ENCODE measurements around the gene CYP27B1.

Gene CYP27B1

GRCh38 chr12:57808351-57808750, 41.5 kb upstream of the CYP27B1 start:
- Histone ChIP-seq H3K27me3 (ENCODE audit: control insufficient read depth in 5 of 5, insufficient read depth in 4 of 5, low read length in 5 of 5) (no peaks in the 10 kb centered on the region), H3K4me3 (ENCODE audit: low read depth in 1 of 5, low read length in 5 of 5) (no peak overlapping the region), H3K9ac (ENCODE audit: low read length in 5 of 5) (no peak overlapping the region), H3K27ac (ENCODE audit: low read depth, low read length) (no peak overlapping the region), H3K4me1 (ENCODE audit: control insufficient read depth in 5 of 5, insufficient read depth in 5 of 5, low read length in 5 of 5) (peaks cover 0 to 4% (median 3%) of the 10 kb centered on the region in 5 donors), H3K9me3 (ENCODE audit: control insufficient read depth in 5 of 5, low read length in 5 of 5) (no peaks in the 10 kb centered on the region), H3K36me3 (ENCODE audit: control insufficient read depth in 5 of 5, insufficient read depth in 5 of 5, low read length in 5 of 5) (peaks cover 16 to 83% (median 67%) of the 10 kb centered on the region in 5 donors)

GRCh38 chr12:57807285-57807684, 40.4 kb upstream of the CYP27B1 start:
- H3K9ac ChIP-seq (ENCODE audit: low read length in 5 of 5) = no peak overlapping the region
- H3K4me3 ChIP-seq (ENCODE audit: low read depth in 1 of 5, low read length in 5 of 5) = no peak overlapping the region
- no peaks in the 10 kb centered on the region for H3K27me3 ChIP-seq (ENCODE audit: control insufficient read depth in 5 of 5, insufficient read depth in 4 of 5, low read length in 5 of 5)
- H3K27ac ChIP-seq (ENCODE audit: low read depth, low read length) = no peak overlapping the region
- no peaks in the 10 kb centered on the region for H3K9me3 ChIP-seq (ENCODE audit: control insufficient read depth in 5 of 5, low read length in 5 of 5)
- H3K36me3 ChIP-seq (ENCODE audit: control insufficient read depth in 5 of 5, insufficient read depth in 5 of 5, low read length in 5 of 5) = peaks cover 19 to 84% (median 67%) of the 10 kb centered on the region in 5 donors
- H3K4me1 ChIP-seq (ENCODE audit: control insufficient read depth in 5 of 5, insufficient read depth in 5 of 5, low read length in 5 of 5) = peaks cover 0 to 7% (median 4%) of the 10 kb centered on the region in 5 donors

- Histone ChIP-seq H3K9ac (ENCODE audit: low read length in 5 of 5) (no peak overlapping the region), H3K4me3 (ENCODE audit: low read depth in 1 of 5, low read length in 5 of 5) (no peak overlapping the region), H3K27ac (ENCODE audit: low read depth, low read length) (no peak overlapping the region), H3K4me1 (ENCODE audit: control insufficient read depth in 5 of 5, insufficient read depth in 5 of 5, low read length in 5 of 5) (peaks cover 0 to 7% (median 4%) of the 10 kb centered on the region in 5 donors), H3K9me3 (ENCODE audit: control insufficient read depth in 5 of 5, low read length in 5 of 5) (no peaks in the 10 kb centered on the region), H3K27me3 (ENCODE audit: control insufficient read depth in 5 of 5, insufficient read depth in 4 of 5, low read length in 5 of 5) (no peaks in the 10 kb centered on the region), H3K36me3 (ENCODE audit: control insufficient read depth in 5 of 5, insufficient read depth in 5 of 5, low read length in 5 of 5) (peaks cover 20 to 84% (median 71%) of the 10 kb centered on the region in 5 donors)
These were observed 39.8 kb upstream of the CYP27B1 start for GRCh38 chr12:57806677-57807076.

- no peaks in the 10 kb centered on the region for H3K9me3 ChIP-seq (ENCODE audit: control insufficient read depth in 5 of 5, low read length in 5 of 5)
- H3K27ac ChIP-seq (ENCODE audit: low read depth, low read length) = no peak overlapping the region
- H3K4me1 ChIP-seq (ENCODE audit: control insufficient read depth in 5 of 5, insufficient read depth in 5 of 5, low read length in 5 of 5) = peaks cover 0 to 7% (median 4%) of the 10 kb centered on the region in 5 donors
- no peaks in the 10 kb centered on the region for H3K27me3 ChIP-seq (ENCODE audit: control insufficient read depth in 5 of 5, insufficient read depth in 4 of 5, low read length in 5 of 5)
- no peak overlapping the region for H3K9ac ChIP-seq (ENCODE audit: low read length in 5 of 5)
- H3K4me3 ChIP-seq (ENCODE audit: low read depth in 1 of 5, low read length in 5 of 5) = no peak overlapping the region
- H3K36me3 ChIP-seq (ENCODE audit: control insufficient read depth in 5 of 5, insufficient read depth in 5 of 5, low read length in 5 of 5) = peaks cover 25 to 80% (median 68%) of the 10 kb centered on the region in 5 donors
These were observed 36.5 kb upstream of the CYP27B1 start for GRCh38 chr12:57803319-57803893.

GRCh38 chr12:57802607-57803006, 35.7 kb upstream of the CYP27B1 start:
- Histone ChIP-seq H3K36me3 (ENCODE audit: control insufficient read depth in 5 of 5, insufficient read depth in 5 of 5, low read length in 5 of 5) (peaks cover 28 to 79% (median 64%) of the 10 kb centered on the region in 5 donors), H3K27ac (ENCODE audit: low read depth, low read length) (no peak overlapping the region), H3K4me3 (ENCODE audit: low read depth in 1 of 5, low read length in 5 of 5) (no peak overlapping the region), H3K27me3 (ENCODE audit: control insufficient read depth in 5 of 5, insufficient read depth in 4 of 5, low read length in 5 of 5) (no peaks in the 10 kb centered on the region), H3K9ac (ENCODE audit: low read length in 5 of 5) (no peak overlapping the region), H3K4me1 (ENCODE audit: control insufficient read depth in 5 of 5, insufficient read depth in 5 of 5, low read length in 5 of 5) (peaks cover 0 to 7% (median 4%) of the 10 kb centered on the region in 5 donors), H3K9me3 (ENCODE audit: control insufficient read depth in 5 of 5, low read length in 5 of 5) (no peaks in the 10 kb centered on the region)

GRCh38 chr12:57800965-57801364, 34.1 kb upstream of the CYP27B1 start:
- Histone ChIP-seq H3K4me3 (ENCODE audit: low read depth in 1 of 5, low read length in 5 of 5) (no peak overlapping the region), H3K4me1 (ENCODE audit: control insufficient read depth in 5 of 5, insufficient read depth in 5 of 5, low read length in 5 of 5) (peaks cover 0 to 7% (median 4%) of the 10 kb centered on the region in 5 donors), H3K9me3 (ENCODE audit: control insufficient read depth in 5 of 5, low read length in 5 of 5) (no peaks in the 10 kb centered on the region), H3K27ac (ENCODE audit: low read depth, low read length) (no peak overlapping the region), H3K9ac (ENCODE audit: low read length in 5 of 5) (no peak overlapping the region), H3K36me3 (ENCODE audit: control insufficient read depth in 5 of 5, insufficient read depth in 5 of 5, low read length in 5 of 5) (peaks cover 32 to 78% (median 61%) of the 10 kb centered on the region in 5 donors), H3K27me3 (ENCODE audit: control insufficient read depth in 5 of 5, insufficient read depth in 4 of 5, low read length in 5 of 5) (no peaks in the 10 kb centered on the region)

- Histone ChIP-seq H3K9me3 (ENCODE audit: control insufficient read depth in 5 of 5, low read length in 5 of 5) (no peaks in the 10 kb centered on the region), H3K27me3 (ENCODE audit: control insufficient read depth in 5 of 5, insufficient read depth in 4 of 5, low read length in 5 of 5) (no peaks in the 10 kb centered on the region), H3K4me1 (ENCODE audit: control insufficient read depth in 5 of 5, insufficient read depth in 5 of 5, low read length in 5 of 5) (no peaks in the 10 kb centered on the region), H3K27ac (ENCODE audit: low read depth, low read length) (no peak overlapping the region), H3K4me3 (ENCODE audit: low read depth in 1 of 5, low read length in 5 of 5) (no peak overlapping the region), H3K9ac (ENCODE audit: low read length in 5 of 5) (no peak overlapping the region), H3K36me3 (ENCODE audit: control insufficient read depth in 5 of 5, insufficient read depth in 5 of 5, low read length in 5 of 5) (peaks cover 42 to 90% (median 75%) of the 10 kb centered on the region in 5 donors)
These were observed 31.1 kb upstream of the CYP27B1 start for GRCh38 chr12:57797933-57798332.

- peaks cover 40 to 90% (median 73%) of the 10 kb centered on the region in 5 donors for H3K36me3 ChIP-seq (ENCODE audit: control insufficient read depth in 5 of 5, insufficient read depth in 5 of 5, low read length in 5 of 5)
- H3K9me3 ChIP-seq (ENCODE audit: control insufficient read depth in 5 of 5, low read length in 5 of 5) = no peaks in the 10 kb centered on the region
- no peak overlapping the region for H3K27ac ChIP-seq (ENCODE audit: low read depth, low read length)
- H3K4me3 ChIP-seq (ENCODE audit: low read depth in 1 of 5, low read length in 5 of 5) = no peak overlapping the region
- H3K4me1 ChIP-seq (ENCODE audit: control insufficient read depth in 5 of 5, insufficient read depth in 5 of 5, low read length in 5 of 5) = no peaks in the 10 kb centered on the region
- H3K27me3 ChIP-seq (ENCODE audit: control insufficient read depth in 5 of 5, insufficient read depth in 4 of 5, low read length in 5 of 5) = no peaks in the 10 kb centered on the region
- no peak overlapping the region for H3K9ac ChIP-seq (ENCODE audit: low read length in 5 of 5)
These were observed 30.1 kb upstream of the CYP27B1 start for GRCh38 chr12:57796996-57797395.

- no peaks in the 10 kb centered on the region for H3K4me1 ChIP-seq (ENCODE audit: control insufficient read depth in 5 of 5, insufficient read depth in 5 of 5, low read length in 5 of 5)
- no peak overlapping the region for H3K9ac ChIP-seq (ENCODE audit: low read length in 5 of 5)
- no peak overlapping the region for H3K4me3 ChIP-seq (ENCODE audit: low read depth in 1 of 5, low read length in 5 of 5)
- peaks cover 44 to 81% (median 64%) of the 10 kb centered on the region in 5 donors for H3K36me3 ChIP-seq (ENCODE audit: control insufficient read depth in 5 of 5, insufficient read depth in 5 of 5, low read length in 5 of 5)
- H3K27ac ChIP-seq (ENCODE audit: low read depth, low read length) = no peak overlapping the region
- no peaks in the 10 kb centered on the region for H3K9me3 ChIP-seq (ENCODE audit: control insufficient read depth in 5 of 5, low read length in 5 of 5)
- no peaks in the 10 kb centered on the region for H3K27me3 ChIP-seq (ENCODE audit: control insufficient read depth in 5 of 5, insufficient read depth in 4 of 5, low read length in 5 of 5)
These were observed 28.5 kb upstream of the CYP27B1 start for GRCh38 chr12:57795354-57795753.

- Histone ChIP-seq H3K9me3 (ENCODE audit: control insufficient read depth in 5 of 5, low read length in 5 of 5) (no peaks in the 10 kb centered on the region), H3K9ac (ENCODE audit: low read length in 5 of 5) (no peak overlapping the region), H3K27me3 (ENCODE audit: control insufficient read depth in 5 of 5, insufficient read depth in 4 of 5, low read length in 5 of 5) (no peaks in the 10 kb centered on the region), H3K36me3 (ENCODE audit: control insufficient read depth in 5 of 5, insufficient read depth in 5 of 5, low read length in 5 of 5) (peaks cover 35 to 77% (median 59%) of the 10 kb centered on the region in 5 donors), H3K4me1 (ENCODE audit: control insufficient read depth in 5 of 5, insufficient read depth in 5 of 5, low read length in 5 of 5) (no peaks in the 10 kb centered on the region), H3K27ac (ENCODE audit: low read depth, low read length) (no peak overlapping the region), H3K4me3 (ENCODE audit: low read depth in 1 of 5, low read length in 5 of 5) (no peak overlapping the region)
These were observed 27.0 kb upstream of the CYP27B1 start for GRCh38 chr12:57793920-57794319.
